Esophagus muscularis mucosa (tissue), 4 donors: ENCODE measurements around the gene GRIK1.

ENCODE experiments used
- EP300 ChIP-seq: sonication (generic); formaldehyde crosslinking; IDR thresholded peaks from one replicate; pipeline ENCODE4 v1.6.1; 2017; ENCODE audit warnings: antibody characterized with exemption
- POLR2A ChIP-seq: fragments of 450-650 bp; IDR thresholded peaks from one replicate; pipeline ENCODE4 v1.6.1; 2017; ENCODE audit warnings: antibody characterized with exemption, moderate library complexity, mild to moderate bottlenecking, low read depth
- POLR2AphosphoS5 ChIP-seq, 2 donors: sonication (generic); formaldehyde crosslinking; IDR thresholded peaks; one replicate each; pipeline ENCODE4 v1.6.1; 2017; ENCODE audit warnings: antibody characterized with exemption in 2 of 2
- TF ChIP-seq, protein P1 (sequence below), 3 experiments: fragments of 200-600 bp in 2 of 3; fragments of 450-650 bp in 1 of 3; sonication (generic) in 2 of 3; IDR thresholded peaks; one replicate each; pipeline ENCODE4 v1.5.1; 2017 to 2019; ENCODE audit warnings: antibody characterized with exemption in 3 of 3, mild to moderate bottlenecking in 2 of 3, moderate library complexity in 1 of 3

DNA sequence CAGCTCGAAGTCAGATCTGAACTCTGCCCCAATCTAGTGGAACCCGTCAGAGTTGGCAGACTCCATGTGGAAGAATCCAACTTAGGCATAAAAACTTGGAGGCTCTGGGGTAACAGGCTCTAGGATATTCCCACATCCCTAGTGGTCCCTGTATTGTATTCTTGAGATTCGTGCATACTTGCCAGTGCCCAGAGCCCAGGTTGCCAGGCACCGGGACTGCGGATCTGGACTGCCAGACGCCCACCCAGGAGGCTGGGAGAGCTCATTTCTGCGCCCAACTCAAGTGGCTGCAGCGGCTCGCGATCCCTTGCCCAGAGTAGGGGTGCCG is 1.1 kb downstream of the GRIK1 start:
- TF ChIP-seq, protein P1, sequence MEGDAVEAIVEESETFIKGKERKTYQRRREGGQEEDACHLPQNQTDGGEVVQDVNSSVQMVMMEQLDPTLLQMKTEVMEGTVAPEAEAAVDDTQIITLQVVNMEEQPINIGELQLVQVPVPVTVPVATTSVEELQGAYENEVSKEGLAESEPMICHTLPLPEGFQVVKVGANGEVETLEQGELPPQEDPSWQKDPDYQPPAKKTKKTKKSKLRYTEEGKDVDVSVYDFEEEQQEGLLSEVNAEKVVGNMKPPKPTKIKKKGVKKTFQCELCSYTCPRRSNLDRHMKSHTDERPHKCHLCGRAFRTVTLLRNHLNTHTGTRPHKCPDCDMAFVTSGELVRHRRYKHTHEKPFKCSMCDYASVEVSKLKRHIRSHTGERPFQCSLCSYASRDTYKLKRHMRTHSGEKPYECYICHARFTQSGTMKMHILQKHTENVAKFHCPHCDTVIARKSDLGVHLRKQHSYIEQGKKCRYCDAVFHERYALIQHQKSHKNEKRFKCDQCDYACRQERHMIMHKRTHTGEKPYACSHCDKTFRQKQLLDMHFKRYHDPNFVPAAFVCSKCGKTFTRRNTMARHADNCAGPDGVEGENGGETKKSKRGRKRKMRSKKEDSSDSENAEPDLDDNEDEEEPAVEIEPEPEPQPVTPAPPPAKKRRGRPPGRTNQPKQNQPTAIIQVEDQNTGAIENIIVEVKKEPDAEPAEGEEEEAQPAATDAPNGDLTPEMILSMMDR (IDR thresholded peaks at IDR 0.05): no peak
- TF ChIP-seq POLR2AphosphoS5 (IDR thresholded peaks at IDR 0.05): no peak
- no peak for TF ChIP-seq POLR2A
- no peak for TF ChIP-seq EP300
